Calu3 (cell line): ENCODE results near the gene HM13. TPM values are rescaled to one million over a fixed set of nuclear protein-coding genes. Genes with fewer than 3 reads are reported as not detected.

ENCODE experiments used
- BruUV-seq: library from RNA; stranded (reverse); fragments of 400-500 nt; replicated peaks from 2 replicates; lab custom pipeline; 2021; lab: Mats Ljungman, UMichigan
- CTCF ChIA-PET: fragments of 300-600 bp; sonication (Branson Sonifier 250); formaldehyde crosslinking; loops from one replicate; lab custom pipeline; 2022; ENCODE audit warnings: antibody characterized with exemption; lab: Charles Lee
- DNase-seq: peaks from one replicate; pipeline ENCODE4 v3.0.0; 2022
- H3K27ac Mint-ChIP-seq: one replicate; pipeline ENCODE4 v1.8.0; 2022; ENCODE audit warnings: mixed read lengths; ENCODE audit not compliant: unreplicated experiment
- H3K27me3 Mint-ChIP-seq: one replicate; pipeline ENCODE4 v1.8.0; 2022; ENCODE audit warnings: mixed read lengths; ENCODE audit not compliant: unreplicated experiment
- H3K36me3 Mint-ChIP-seq: one replicate; pipeline ENCODE4 v1.8.0; 2022; ENCODE audit warnings: mild to moderate bottlenecking, moderate library complexity, mixed read lengths; ENCODE audit not compliant: insufficient read depth, unreplicated experiment
- H3K4me1 Mint-ChIP-seq: one replicate; pipeline ENCODE4 v1.8.0; 2022; ENCODE audit warnings: mild to moderate bottlenecking, low read depth, mixed read lengths; ENCODE audit not compliant: unreplicated experiment
- H3K4me3 Mint-ChIP-seq: one replicate; pipeline ENCODE4 v1.8.0; 2022; ENCODE audit warnings: mild to moderate bottlenecking, low read depth, moderate library complexity, mixed read lengths; ENCODE audit not compliant: unreplicated experiment
- H3K9me3 Mint-ChIP-seq: one replicate; pipeline ENCODE4 v1.8.0; 2022; ENCODE audit warnings: low read depth, mixed read lengths; ENCODE audit not compliant: unreplicated experiment
- intact Hi-C: fragments of 100-400 bp; cut with micrococcal nuclease; formaldehyde crosslinking; loops from one replicate; pipeline ENCODE4 v1.10.0; 2022; ENCODE audit not compliant: unreplicated experiment
- total RNA-seq: library from RNA; stranded (reverse); gene quantifications from 2 replicates; pipeline ENCODE4 v1.2.3, GENCODE V29; 2022
- TF ChIP-seq, protein P1 (sequence below): fragments of 200-600 bp; IDR thresholded peaks from one replicate; pipeline ENCODE4 v1.8.0; 2022; ENCODE audit warnings: antibody characterized with exemption; ENCODE audit not compliant: unreplicated experiment

The HM13 gene
- total RNA-seq, 1 experiment from 2014 or later: 342 TPM

DNA sequence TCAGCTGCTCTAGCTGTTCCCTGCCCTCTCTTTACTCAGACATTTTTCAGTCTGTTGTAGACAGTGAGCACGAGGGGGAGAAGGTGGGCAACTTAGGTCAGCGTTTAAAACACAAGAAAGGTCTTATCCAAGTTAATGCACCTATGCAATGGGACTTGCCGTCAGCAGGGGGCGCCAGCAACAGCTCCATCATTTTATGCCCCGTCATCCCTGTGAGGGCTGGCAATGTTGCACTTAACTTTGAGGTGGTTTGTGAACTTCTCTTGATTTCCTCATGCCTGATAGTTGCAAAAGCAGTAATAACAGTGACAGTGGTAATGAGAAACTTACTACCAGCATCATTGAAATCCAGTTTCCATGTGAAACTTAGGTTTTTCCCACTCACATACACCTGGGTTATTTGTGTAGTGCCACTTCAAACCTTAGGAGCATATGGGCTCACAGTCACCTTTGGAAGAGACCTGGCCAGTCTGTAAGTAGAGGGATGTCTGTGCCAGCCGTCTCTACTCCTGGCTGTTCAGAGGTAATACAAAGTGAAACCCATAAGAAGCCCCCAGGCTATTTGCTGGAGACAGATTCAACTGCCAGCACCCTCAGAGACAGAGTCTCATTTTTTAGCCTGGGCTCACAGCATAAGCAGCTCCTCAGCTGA lies 46.0 kb downstream of the HM13 start:
- DNase-seq: peak; percentile 92
- BruUV-seq: TSS peak; percentile 96
- Mint-ChIP-seq H3K4me3 (peak overlapping the region; percentile 49), H3K36me3 (peaks cover 100% of the 10 kb centered on the region), H3K9me3 (no peaks in the 10 kb centered on the region), H3K4me1 (peaks cover 56% of the 10 kb centered on the region), H3K27ac (peak overlapping the region; percentile 98), H3K27me3 (no peaks in the 10 kb centered on the region)
- TF ChIP-seq, protein P1, sequence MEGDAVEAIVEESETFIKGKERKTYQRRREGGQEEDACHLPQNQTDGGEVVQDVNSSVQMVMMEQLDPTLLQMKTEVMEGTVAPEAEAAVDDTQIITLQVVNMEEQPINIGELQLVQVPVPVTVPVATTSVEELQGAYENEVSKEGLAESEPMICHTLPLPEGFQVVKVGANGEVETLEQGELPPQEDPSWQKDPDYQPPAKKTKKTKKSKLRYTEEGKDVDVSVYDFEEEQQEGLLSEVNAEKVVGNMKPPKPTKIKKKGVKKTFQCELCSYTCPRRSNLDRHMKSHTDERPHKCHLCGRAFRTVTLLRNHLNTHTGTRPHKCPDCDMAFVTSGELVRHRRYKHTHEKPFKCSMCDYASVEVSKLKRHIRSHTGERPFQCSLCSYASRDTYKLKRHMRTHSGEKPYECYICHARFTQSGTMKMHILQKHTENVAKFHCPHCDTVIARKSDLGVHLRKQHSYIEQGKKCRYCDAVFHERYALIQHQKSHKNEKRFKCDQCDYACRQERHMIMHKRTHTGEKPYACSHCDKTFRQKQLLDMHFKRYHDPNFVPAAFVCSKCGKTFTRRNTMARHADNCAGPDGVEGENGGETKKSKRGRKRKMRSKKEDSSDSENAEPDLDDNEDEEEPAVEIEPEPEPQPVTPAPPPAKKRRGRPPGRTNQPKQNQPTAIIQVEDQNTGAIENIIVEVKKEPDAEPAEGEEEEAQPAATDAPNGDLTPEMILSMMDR: peak; percentile 99
- CTCF ChIA-PET: interaction anchor here (0.6 to 25.3 kb wide), 15 partner anchors 9 to 164 kb away, joined by 3 to 1048 read pairs (median 11); partner anchors contain the start of genes HM13 and ID1
- intact Hi-C loops: loop anchor here (1.0 to 5.0 kb wide), 3 partner anchors 33 to 162 kb away; partner anchors contain the start of gene BCL2L1

DNA sequence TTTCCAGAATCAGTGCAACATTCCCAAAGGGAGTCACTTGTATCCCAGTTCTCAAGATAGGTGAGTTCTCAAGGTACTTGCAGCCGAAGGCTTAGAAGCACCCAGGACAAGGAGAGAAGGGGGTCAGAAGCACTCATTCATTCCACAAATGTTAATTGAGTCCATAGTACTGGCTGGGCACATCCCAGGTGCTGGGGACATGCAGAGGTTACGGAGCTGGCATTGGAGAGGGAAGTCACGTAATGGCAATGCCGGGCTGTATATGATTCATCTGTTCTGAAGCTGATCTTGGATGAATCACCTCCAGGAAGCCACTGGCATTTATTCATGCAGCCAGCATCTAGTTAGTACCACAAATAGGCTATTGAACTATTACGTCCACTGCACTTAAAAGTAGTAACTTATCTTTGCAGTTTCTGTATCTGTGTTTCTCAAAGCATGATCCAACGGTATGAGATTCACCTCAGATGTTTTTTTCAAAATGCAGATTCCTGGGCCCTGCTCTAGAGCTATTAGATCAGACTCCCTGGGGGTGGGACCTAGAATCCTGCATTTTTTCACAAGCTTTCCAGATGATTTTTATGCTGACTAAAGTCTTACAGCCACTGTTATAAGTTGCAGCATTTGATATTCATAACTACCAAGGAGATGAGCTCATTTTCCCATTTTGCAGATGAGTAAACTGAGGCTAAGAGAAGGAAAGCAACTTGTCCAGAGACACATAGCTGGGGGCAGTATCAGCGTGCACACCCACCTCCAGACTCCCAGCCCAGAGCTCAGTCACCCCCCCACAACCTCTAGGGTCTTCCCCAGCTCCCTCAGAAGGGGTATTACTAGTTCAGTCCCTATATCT lies 46.7 kb downstream of the HM13 start:
- peak overlapping the region; percentile 49 for H3K4me3 Mint-ChIP-seq
- TSS peak; percentile 7 for BruUV-seq

DNA sequence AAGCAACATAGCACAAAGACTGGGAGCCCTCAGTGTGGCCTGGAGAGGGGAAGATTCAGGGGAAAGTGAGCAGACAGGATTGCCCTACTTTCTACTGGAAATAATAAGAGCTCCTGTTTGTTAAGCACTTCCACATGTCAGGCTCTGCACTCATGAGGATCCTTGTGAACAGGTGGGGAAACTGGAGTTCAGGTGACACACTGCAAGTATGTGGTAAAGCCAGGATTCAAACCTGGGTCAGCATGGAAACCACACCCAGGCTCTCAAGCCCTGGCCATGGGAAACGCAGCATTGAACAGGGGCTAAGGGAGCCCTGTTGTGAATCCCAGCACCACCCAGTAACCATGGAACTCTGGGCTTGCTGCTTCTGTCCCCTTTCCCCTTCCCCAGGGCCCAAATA lies 48.0 kb downstream of the HM13 start:
- peak overlapping the region; percentile 98 for H3K27ac Mint-ChIP-seq
- TF ChIP-seq, protein P1: no peak
- peak overlapping the region; percentile 9 for H3K4me3 Mint-ChIP-seq
- H3K9me3 Mint-ChIP-seq: no peaks in the 10 kb centered on the region
- H3K27me3 Mint-ChIP-seq: no peaks in the 10 kb centered on the region
- H3K36me3 Mint-ChIP-seq: peaks cover 100% of the 10 kb centered on the region
- CTCF ChIA-PET: interaction anchor here (0.8 to 25.3 kb wide), 12 partner anchors 11 to 177 kb away, joined by 3 to 1048 read pairs (median 6); partner anchors contain the start of gene ID1
- no peak for DNase-seq
- BruUV-seq: no TSS peak
- peaks cover 72% of the 10 kb centered on the region for H3K4me1 Mint-ChIP-seq
- intact Hi-C loops: loop anchor here (5.0 kb wide), 1 partner anchor 160 kb away; the partner anchor contains the start of gene BCL2L1

More for the DNA sequence above, 46.7 kb downstream of the HM13 start:
- H3K27ac Mint-ChIP-seq: peak overlapping the region; percentile 98
- DNase-seq: peak; percentile 87
- TF ChIP-seq, protein P1: no peak
- H3K9me3 Mint-ChIP-seq: no peaks in the 10 kb centered on the region
- H3K27me3 Mint-ChIP-seq: no peaks in the 10 kb centered on the region
- H3K36me3 Mint-ChIP-seq: peaks cover 100% of the 10 kb centered on the region
- CTCF ChIA-PET: interaction anchor here (0.6 to 25.3 kb wide), 20 partner anchors 8 to 1396 kb away, joined by 3 to 1048 read pairs (median 6); partner anchors contain the start of genes BCL2L1, HM13 and ID1
- peaks cover 64% of the 10 kb centered on the region for H3K4me1 Mint-ChIP-seq
- intact Hi-C loops: loop anchor here (1.0 to 5.0 kb wide), 3 partner anchors 32 to 161 kb away; partner anchors contain the start of gene BCL2L1

DNA sequence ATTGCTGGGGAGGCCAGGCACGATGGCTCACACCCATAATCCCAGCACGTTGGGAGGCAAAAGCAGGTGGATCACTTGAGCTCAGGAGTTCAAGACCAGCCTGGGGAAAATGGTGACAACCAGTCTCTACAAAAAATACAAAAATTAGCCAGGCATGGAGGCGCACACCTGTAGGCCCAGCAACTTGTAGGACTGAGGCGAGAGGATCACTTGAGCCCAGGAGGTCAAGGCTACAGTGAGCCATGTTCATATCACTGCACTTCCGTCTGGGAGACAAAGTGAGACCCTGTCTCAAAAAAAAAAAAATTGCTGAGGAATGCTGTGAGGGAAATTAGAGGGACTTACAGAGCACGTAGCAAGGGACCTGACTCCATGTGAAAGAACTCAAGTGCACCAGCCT lies 50.0 kb downstream of the HM13 start:
- H3K27ac Mint-ChIP-seq: peak overlapping the region; percentile 18
- CTCF ChIA-PET: interaction anchor here (25.3 kb wide), 1 partner anchor 46 kb away, joined by 1048 read pairs; no protein-coding TSS in a partner anchor
- TF ChIP-seq, protein P1: no peak
- BruUV-seq: no TSS peak
- H3K4me3 Mint-ChIP-seq: no peak overlapping the region
- no peak for DNase-seq
- intact Hi-C loops: loop anchor here (5.0 kb wide), 1 partner anchor 158 kb away; the partner anchor contains the start of gene BCL2L1
- no peaks in the 10 kb centered on the region for H3K9me3 Mint-ChIP-seq
- peaks cover 73% of the 10 kb centered on the region for H3K4me1 Mint-ChIP-seq
- no peaks in the 10 kb centered on the region for H3K27me3 Mint-ChIP-seq
- peaks cover 100% of the 10 kb centered on the region for H3K36me3 Mint-ChIP-seq
